ENCODE data around the gene INPP5J. TPM values are rescaled to one million over a fixed set of nuclear protein-coding genes. Genes with fewer than 3 reads are reported as not detected.
"Not testable (repeated sequence)": the region's sequence is repeated elsewhere in the genome, so short reads cannot be mapped to it uniquely, and the experiment has no call there.

The INPP5J gene
- total RNA-seq, 1 donor from 2014 or later = 5.2 TPM

- no peaks in the 10 kb centered on the region for H3K27me3 Mint-ChIP-seq (ENCODE audit: low read depth)
- no peaks in the 10 kb centered on the region for H3K9me3 Mint-ChIP-seq (ENCODE audit: low read depth)
- no peak overlapping the region for H3K4me3 Mint-ChIP-seq (ENCODE audit: unreplicated experiment)
- H3K27ac Mint-ChIP-seq (ENCODE audit: unreplicated experiment) = no peak overlapping the region
- peaks cover 23% of the 10 kb centered on the region for H3K36me3 Mint-ChIP-seq (ENCODE audit: low read depth)
- TF ChIP-seq CTCF (IDR thresholded peaks at IDR 0.05) = no peak
- H3K4me1 Mint-ChIP-seq (ENCODE audit: low read depth) = no peaks in the 10 kb centered on the region
- DNase-seq (ENCODE audit: low spot score) = no peak
Observed at GRCh38 chr22:31094021-31094551, 28.7 kb upstream of the INPP5J start.

GRCh38 chr22:31094741-31095140, 28.0 kb upstream of the INPP5J start:
- peaks cover 23% of the 10 kb centered on the region for H3K36me3 Mint-ChIP-seq (ENCODE audit: low read depth)
- H3K4me3 Mint-ChIP-seq (ENCODE audit: unreplicated experiment) = no peak overlapping the region
- H3K4me1 Mint-ChIP-seq (ENCODE audit: low read depth) = no peaks in the 10 kb centered on the region
- no peaks in the 10 kb centered on the region for H3K27me3 Mint-ChIP-seq (ENCODE audit: low read depth)
- DNase-seq (ENCODE audit: low spot score) = no peak
- no peaks in the 10 kb centered on the region for H3K9me3 Mint-ChIP-seq (ENCODE audit: low read depth)
- TF ChIP-seq CTCF (IDR thresholded peaks at IDR 0.05) = no peak
- no peak overlapping the region for H3K27ac Mint-ChIP-seq (ENCODE audit: unreplicated experiment)

- Mint-ChIP-seq H3K36me3 (ENCODE audit: low read depth) (peaks cover 23% of the 10 kb centered on the region), H3K27me3 (ENCODE audit: low read depth) (no peaks in the 10 kb centered on the region), H3K4me3 (ENCODE audit: unreplicated experiment) (no peak overlapping the region), H3K27ac (ENCODE audit: unreplicated experiment) (no peak overlapping the region), H3K4me1 (ENCODE audit: low read depth) (no peaks in the 10 kb centered on the region), H3K9me3 (ENCODE audit: low read depth) (no peaks in the 10 kb centered on the region)
- no peak for DNase-seq (ENCODE audit: low spot score)
- no peak for TF ChIP-seq CTCF (IDR thresholded peaks at IDR 0.05)
Observed at GRCh38 chr22:31095637-31096249, 27.0 kb upstream of the INPP5J start.

DNA sequence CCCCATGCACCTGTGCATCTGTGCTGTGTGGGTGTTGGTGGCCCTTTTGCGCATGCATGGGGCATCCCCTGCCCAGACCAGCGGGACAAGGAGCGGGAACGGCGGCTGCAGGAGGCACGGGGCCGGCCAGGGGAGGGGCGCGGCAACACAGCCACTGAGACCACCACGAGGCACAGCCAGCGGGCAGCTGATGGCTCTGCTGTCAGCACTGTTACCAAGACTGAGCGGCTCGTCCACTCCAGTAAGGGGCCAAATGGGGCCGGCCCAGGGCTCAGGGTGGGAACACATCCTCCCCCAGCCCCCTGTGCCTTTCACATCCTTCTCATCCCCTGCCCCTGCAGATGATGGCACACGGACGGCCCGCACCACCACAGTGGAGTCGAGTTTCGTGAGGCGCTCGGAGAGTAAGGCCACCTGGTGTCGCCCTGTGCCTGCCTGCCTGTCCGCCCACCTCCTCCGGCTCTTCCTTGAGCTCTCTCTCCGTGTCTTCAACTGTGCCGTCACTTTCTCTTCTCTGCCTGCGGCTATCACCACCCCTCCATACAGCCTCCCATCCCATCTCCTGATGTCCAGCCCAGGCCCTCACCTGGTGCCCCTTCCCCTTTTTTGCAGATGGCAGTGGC, 26.0 kb upstream of the INPP5J start:
- Mint-ChIP-seq H3K4me1 (ENCODE audit: low read depth) (peaks cover 5% of the 10 kb centered on the region), H3K27ac (ENCODE audit: unreplicated experiment) (no peak overlapping the region), H3K4me3 (ENCODE audit: unreplicated experiment) (no peak overlapping the region), H3K36me3 (ENCODE audit: low read depth) (peaks cover 25% of the 10 kb centered on the region), H3K9me3 (ENCODE audit: low read depth) (no peaks in the 10 kb centered on the region), H3K27me3 (ENCODE audit: low read depth) (no peaks in the 10 kb centered on the region)
- no peak for TF ChIP-seq CTCF (IDR thresholded peaks at IDR 0.05)
- DNase-seq (ENCODE audit: low spot score) = no peak

GRCh38 chr22:31097539-31097938, 25.2 kb upstream of the INPP5J start:
- not testable (repeated sequence) for H3K27ac Mint-ChIP-seq (ENCODE audit: unreplicated experiment); H3K9me3 Mint-ChIP-seq (ENCODE audit: low read depth); H3K27me3 Mint-ChIP-seq (ENCODE audit: low read depth); H3K4me3 Mint-ChIP-seq (ENCODE audit: unreplicated experiment); DNase-seq (ENCODE audit: low spot score)
- peaks cover 13% of the 10 kb centered on the region for H3K4me1 Mint-ChIP-seq (ENCODE audit: low read depth)
- H3K36me3 Mint-ChIP-seq (ENCODE audit: low read depth) = peaks cover 22% of the 10 kb centered on the region
